ENCODE measurements around the gene SEMA5A.

The SEMA5A gene

DNA sequence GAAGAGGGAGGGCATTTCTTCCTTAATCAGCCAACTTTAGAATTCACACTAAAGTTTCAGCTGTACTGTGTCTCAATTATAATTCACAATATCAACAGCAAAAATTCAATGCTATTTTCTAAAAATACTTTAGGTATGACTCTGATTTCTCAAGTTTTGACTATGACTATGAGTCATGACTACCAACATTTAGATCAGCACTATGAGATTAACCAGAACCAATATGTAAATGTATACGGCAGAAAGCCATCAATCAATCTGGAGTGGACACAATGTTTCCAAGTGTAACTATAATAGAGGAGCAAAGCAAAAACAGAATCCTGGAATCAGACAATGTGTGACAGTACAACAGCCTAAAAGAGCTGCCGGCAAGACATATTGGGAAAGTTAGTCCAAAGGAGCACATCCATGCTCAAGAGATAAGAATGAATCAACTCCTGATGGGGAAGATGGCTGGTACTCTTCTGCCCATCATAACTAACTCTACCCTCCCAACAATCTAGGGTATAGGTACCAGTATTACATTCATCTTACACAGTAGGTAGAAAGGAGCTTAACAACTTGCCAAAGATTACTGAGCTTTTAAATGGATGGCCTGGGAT lies 294.4 kb downstream of the SEMA5A start:
- no peak for DNase-seq

GRCh38 chr5:9249231-9249630 lies 296.6 kb downstream of the SEMA5A start:
- no peak for DNase-seq

DNA sequence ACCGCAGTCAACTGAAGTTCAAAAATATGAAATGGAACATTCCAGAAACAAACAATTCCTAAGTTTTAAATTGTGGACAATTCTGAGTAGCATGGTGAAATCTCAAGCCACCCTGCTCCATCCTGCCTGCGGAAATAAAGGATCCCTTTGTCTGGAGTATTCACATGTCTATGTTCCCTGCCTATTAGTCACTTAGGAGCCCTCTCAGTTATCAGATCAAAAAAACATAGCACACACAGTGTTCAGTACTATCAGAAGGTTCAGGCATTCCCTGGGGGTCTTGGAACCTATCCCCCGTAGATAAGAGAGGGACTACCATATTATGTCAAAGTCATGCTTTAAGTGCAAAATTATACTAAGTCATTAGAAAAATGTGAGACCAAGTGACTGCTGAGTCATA lies 300.8 kb downstream of the SEMA5A start:
- DNase-seq, result no peak

GRCh38 chr5:9244417-9244816 lies 301.5 kb downstream of the SEMA5A start:
- no peak for DNase-seq

GRCh38 chr5:9241479-9242305 lies 304.2 kb downstream of the SEMA5A start:
- DNase-seq, result no peak

GRCh38 chr5:9240431-9240830 lies 305.4 kb downstream of the SEMA5A start:
- no peak for DNase-seq

DNA sequence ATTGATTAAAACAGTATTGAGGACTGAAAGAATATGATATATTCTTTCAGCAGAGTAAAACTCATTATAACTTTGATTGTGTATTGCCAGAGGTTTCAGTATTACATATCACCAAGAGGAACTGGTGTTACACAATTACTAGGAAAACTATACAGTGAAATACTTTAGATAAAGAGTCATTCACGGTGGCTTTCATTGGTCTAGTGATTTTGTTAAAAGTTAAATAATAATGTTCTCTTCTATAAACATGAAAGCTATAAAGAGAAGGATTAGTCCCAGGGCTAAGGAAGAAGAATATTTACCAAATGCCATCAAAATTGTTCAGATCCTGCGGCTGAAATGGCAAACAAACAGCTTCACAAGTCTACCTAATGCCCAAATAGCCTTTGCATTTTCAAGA lies 306.2 kb downstream of the SEMA5A start:
- DNase-seq, result no peak

- no peak for DNase-seq
Measured at GRCh38 chr5:9239071-9239470, 306.8 kb downstream of the SEMA5A start.

DNA sequence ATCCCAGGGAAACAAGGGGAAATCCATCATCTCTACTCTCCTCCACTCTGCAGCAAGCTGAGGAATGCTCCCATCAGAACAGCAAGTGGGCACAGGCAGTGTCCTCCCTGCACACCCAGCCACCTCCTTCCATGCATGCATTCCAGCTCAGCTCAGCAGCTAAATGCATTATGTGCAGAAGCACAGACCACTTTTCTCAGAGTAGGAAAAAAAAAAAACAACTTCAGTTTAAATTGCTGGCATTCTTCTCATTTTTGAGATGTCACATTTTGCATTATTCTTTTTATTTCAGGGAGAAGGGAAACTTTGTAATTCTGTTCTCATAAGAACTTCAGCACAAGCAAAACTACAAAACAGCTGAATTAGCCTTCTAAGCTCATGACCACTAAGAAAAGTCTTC lies 312.2 kb downstream of the SEMA5A start:
- DNase-seq, result no peak

DNA sequence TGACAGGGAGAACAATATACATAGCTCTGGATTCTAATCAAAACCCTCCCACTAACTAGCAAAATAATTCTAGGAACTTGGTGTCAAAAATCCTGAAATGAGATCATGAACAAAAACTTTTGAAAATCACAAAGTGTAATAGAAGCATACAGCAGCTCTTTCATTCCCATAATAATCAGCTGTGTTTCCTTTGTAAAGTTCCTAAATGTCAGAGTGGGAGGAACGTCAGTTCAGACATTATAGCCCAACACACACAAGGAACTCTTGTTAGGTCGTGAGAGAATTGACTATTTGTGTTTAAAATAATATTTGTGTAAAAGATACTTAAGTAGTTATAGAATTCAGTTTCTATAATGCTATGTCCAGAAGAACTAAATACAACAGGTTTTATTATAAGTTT lies 312.8 kb downstream of the SEMA5A start:
- DNase-seq, result no peak

DNA sequence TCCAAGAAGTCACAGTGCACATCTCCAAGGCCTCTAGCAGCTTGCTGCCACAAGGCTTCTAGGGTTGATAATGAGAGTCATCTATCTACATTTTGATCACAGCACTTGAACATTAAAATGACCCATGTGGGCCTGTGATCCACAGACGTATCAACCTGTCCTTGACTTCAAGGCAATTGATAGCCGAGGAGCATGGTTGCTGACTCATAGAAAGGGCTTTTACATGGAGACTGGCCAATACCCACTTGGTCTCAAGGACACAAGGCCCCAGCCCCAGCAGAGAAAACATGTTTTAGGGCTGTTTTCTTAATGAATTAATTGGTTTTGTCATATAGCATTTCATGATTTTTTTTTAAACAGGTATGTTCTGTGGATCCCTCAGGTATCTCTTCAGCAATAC lies 314.0 kb downstream of the SEMA5A start:
- no peak for DNase-seq

- DNase-seq, result no peak
Measured at GRCh38 chr5:9230355-9230754, 315.5 kb downstream of the SEMA5A start.

DNA sequence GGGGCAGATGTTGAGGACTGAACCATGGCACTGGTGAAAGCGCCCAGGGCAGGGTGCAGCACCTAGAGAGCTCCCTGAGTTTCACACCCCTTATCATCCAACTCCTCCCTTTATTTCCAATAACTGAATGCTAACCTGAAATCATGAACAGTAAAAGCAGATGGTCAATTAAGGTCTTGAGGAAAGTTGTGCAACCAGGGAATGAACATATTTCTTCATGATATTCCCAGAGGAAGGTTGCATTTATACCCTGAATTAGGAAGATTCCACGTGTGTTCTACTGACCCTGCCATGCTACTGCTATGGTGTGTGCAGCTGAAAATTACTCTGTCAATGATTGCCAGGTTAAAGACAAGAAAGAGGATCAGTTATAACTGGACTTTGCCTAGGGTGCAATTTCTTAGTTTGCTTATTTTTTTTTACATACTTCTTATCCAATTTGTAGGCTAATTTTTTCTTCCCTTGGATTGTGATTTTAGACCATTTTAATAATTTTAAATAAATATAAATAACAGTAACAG lies 319.8 kb downstream of the SEMA5A start:
- DNase-seq, result no peak

DNA sequence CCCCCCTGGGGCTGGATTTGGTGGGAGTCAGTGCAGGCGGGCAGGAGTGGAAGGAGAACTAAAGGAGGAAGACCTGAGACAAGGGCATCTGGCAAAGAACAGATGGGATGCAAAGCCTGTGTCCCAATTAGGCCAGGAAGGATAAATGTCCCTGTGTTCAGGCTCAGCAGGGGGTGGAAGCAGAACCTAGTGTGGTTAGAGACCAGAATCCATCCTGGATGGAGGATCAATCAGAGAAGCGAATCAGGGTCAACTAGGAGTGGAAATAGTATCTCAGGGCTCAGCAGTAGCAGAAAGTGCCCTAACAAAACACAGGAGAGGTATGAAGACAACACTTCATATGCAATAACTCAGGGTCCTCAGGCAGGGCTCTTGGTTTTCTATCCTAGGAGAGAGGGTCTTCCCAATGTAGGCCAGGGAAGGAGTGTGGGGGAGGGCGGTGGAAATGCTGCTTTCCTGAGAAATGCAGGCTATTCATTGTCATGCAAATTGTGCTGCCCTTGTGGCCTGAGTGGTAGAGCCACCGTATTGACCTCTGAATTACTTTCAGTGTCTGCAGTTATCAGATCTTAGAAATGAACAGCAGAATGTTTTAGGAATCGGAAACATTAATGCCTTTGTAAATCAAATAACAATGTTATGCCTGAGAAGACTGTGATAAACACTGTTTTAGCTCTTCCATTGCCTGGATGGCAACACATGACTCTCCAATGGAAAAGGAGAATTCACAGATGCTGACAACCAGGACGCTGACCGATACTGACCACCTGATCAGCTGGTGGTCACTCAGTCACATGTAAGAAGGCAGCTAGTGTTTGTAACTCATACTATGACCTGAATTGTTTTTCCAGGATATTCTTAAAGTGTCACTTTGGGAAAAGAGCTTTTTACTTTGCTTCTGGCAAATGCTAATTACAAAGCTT lies 323.6 kb downstream of the SEMA5A start:
- DNase-seq, result no peak

GRCh38 chr5:9218358-9218757 lies 327.5 kb downstream of the SEMA5A start:
- DNase-seq, result no peak

DNA sequence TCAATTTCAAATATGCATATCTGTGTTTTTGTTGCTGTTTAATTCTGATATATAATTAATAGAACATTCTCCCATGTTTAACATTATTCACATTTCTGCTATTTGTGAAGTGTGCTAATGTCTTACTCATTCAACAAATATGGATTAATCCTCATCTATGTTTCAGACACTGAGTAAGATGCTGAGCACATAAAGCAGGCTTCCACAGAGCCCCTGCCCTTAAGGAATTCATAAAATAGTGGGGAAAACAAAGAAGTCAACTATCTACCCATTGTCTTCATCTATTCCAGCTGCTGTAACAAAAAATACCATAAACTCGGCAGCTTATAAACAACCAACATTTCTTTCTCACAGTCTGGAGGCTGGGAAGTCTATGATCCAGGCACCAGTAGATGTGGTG lies 333.3 kb downstream of the SEMA5A start:
- DNase-seq, result no peak

DNA sequence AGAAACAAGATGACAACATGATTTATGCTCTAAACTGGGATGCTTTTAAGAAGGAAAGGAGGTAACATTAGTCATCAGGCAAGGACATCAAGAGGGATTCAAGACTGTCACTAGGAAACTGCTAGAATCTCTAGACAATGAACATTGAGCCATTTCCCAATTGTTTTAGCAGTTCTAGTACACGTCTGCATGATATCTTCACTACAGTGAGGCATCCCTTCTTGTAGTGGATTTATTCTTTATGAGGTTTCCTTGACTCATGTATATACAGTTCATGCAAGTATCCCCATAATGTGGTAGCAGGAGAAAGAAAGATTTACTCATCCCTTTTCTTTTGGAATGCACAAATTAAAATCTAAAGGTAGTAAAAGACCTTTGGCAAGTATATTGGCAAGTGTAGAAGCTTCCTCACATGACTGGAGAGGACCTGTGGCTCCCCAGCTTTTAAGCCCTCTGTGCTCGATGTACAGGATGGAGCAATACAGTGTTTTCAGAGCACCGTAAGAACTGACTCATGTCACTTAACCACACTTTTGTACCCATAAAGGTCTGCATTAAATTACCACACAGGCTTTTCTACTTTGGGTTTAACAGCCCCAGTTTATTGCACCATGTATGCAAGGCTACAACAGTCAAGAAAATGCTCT lies 335.9 kb downstream of the SEMA5A start:
- DNase-seq, result no peak

- no peak for DNase-seq
Measured at GRCh38 chr5:9207817-9208418, 338.0 kb downstream of the SEMA5A start.

GRCh38 chr5:9202636-9203035 lies 343.2 kb downstream of the SEMA5A start:
- no peak for DNase-seq

GRCh38 chr5:9201761-9202160 lies 344.1 kb downstream of the SEMA5A start:
- DNase-seq, result no peak

- no peak for DNase-seq
Measured at GRCh38 chr5:9201011-9201410, 344.9 kb downstream of the SEMA5A start.

GRCh38 chr5:9198394-9198793 lies 347.5 kb downstream of the SEMA5A start:
- no peak for DNase-seq

Measured in right forelimb (tissue), 1 donor.